HEK293 (cell line): ENCODE data around the gene AADAT.

Experiments
- CTCF ChIA-PET: fragments of 350-600 bp; formaldehyde crosslinking; extraction: SDS; loops from one replicate; lab custom pipeline; 2021; ENCODE audit warnings: antibody characterized with exemption; lab: Yijun Ruan, JAX
- POLR2A ChIA-PET: fragments of 300-600 bp; formaldehyde crosslinking; extraction: SDS; loops from one replicate; lab custom pipeline; 2020; ENCODE audit warnings: antibody characterized with exemption, inconsistent platforms; lab: Yijun Ruan, JAX
- H3K27ac ChIP-seq: fragments of 200-500 bp; sonication (Bioruptor generic); 2 replicates; pipeline ENCODE4 v1.5.1; 2014; ENCODE audit warnings: low read depth, low read length, control low read depth, inconsistent platforms; ENCODE audit errors: extremely low read depth
- H3K36me3 ChIP-seq, 2 experiments: fragments of 200-500 bp in 1 of 2; sonication (Bioruptor generic) in 1 of 2; 1 replicate in 1 of 2; 2 replicates in 1 of 2; pipeline ENCODE4 v1.5.1; 2014 to 2017; ENCODE audit warnings: inconsistent platforms in 2 of 2, low read length in 2 of 2; ENCODE audit not compliant: control insufficient read depth in 2 of 2, insufficient read depth in 1 of 2
- H3K4me1 ChIP-seq: fragments of 200-500 bp; sonication (Bioruptor generic); 2 replicates; pipeline ENCODE4 v1.5.1; 2014; ENCODE audit warnings: mild to moderate bottlenecking, low read length, inconsistent platforms; ENCODE audit not compliant: control insufficient read depth, insufficient read depth
- H3K4me3 ChIP-seq: 2 replicates; pipeline ENCODE4 v1.5.1; 2011; ENCODE audit warnings: low read depth, mild to moderate bottlenecking, control low read depth, low read length, moderate library complexity
- H3K9me3 ChIP-seq: fragments of 200-500 bp; sonication (Bioruptor generic); 2 replicates; pipeline ENCODE4 v1.5.1; 2014; ENCODE audit warnings: low read depth, low read length, inconsistent platforms; ENCODE audit not compliant: control insufficient read depth, insufficient read depth
- EGR2 ChIP-seq: fragments of 450-650 bp; formaldehyde crosslinking; IDR thresholded peaks from 2 replicates; pipeline ENCODE4 v1.5.1; 2016; ENCODE audit warnings: low read depth, missing biosample characterization, missing genetic modification characterization
- GLIS2 ChIP-seq: fragments of 450-650 bp; formaldehyde crosslinking; IDR thresholded peaks from 2 replicates; pipeline ENCODE4 v1.5.1; 2016; ENCODE audit warnings: missing biosample characterization, missing genetic modification characterization
- OSR2 ChIP-seq: fragments of 450-650 bp; formaldehyde crosslinking; IDR thresholded peaks from 2 replicates; pipeline ENCODE4 v1.5.1; 2016; ENCODE audit warnings: missing biosample characterization, missing genetic modification characterization
- PRDM1 ChIP-seq: fragments of 450-650 bp; formaldehyde crosslinking; IDR thresholded peaks from 2 replicates; pipeline ENCODE4; 2016; ENCODE audit warnings: missing biosample characterization, missing genetic modification characterization
- RBAK ChIP-seq: fragments of 450-650 bp; formaldehyde crosslinking; IDR thresholded peaks from 2 replicates; pipeline ENCODE4 v1.5.1; 2016; ENCODE audit warnings: missing biosample characterization, missing genetic modification characterization
- WT1 ChIP-seq: fragments of 450-650 bp; formaldehyde crosslinking; IDR thresholded peaks from 2 replicates; pipeline ENCODE4 v1.5.1; 2016; ENCODE audit warnings: missing biosample characterization, missing genetic modification characterization
- ZBTB7A ChIP-seq: fragments of 450-650 bp; formaldehyde crosslinking; IDR thresholded peaks from 2 replicates; pipeline ENCODE4 v1.5.1; 2016; ENCODE audit warnings: low read depth, missing biosample characterization, missing genetic modification characterization
- ZFHX2 ChIP-seq: fragments of 450-650 bp; formaldehyde crosslinking; conservative IDR thresholded peaks from 2 replicates; pipeline ENCODE4 v1.5.1; 2016; ENCODE audit warnings: missing biosample characterization, missing genetic modification characterization
- ZNF19 ChIP-seq: fragments of 450-650 bp; formaldehyde crosslinking; IDR thresholded peaks from 2 replicates; pipeline ENCODE4; 2016; ENCODE audit warnings: missing biosample characterization, missing genetic modification characterization, low read depth
- ZNF202 ChIP-seq: fragments of 450-650 bp; formaldehyde crosslinking; IDR thresholded peaks from 2 replicates; pipeline ENCODE4 v1.5.1; 2016; ENCODE audit warnings: missing biosample characterization, missing genetic modification characterization, borderline replicate concordance
- ZNF23 ChIP-seq: fragments of 450-650 bp; formaldehyde crosslinking; IDR thresholded peaks from 2 replicates; pipeline ENCODE4 v1.5.1; 2016; ENCODE audit warnings: missing biosample characterization, missing genetic modification characterization, borderline replicate concordance
- ZNF24 ChIP-seq: fragments of 450-650 bp; formaldehyde crosslinking; IDR thresholded peaks from 2 replicates; pipeline ENCODE4 v1.5.1; 2016; ENCODE audit warnings: missing biosample characterization, missing genetic modification characterization
- ZNF366 ChIP-seq: fragments of 450-650 bp; formaldehyde crosslinking; conservative IDR thresholded peaks from 2 replicates; pipeline ENCODE4 v1.5.1; 2016; ENCODE audit warnings: missing biosample characterization, missing genetic modification characterization
- ZNF514 ChIP-seq: fragments of 450-650 bp; formaldehyde crosslinking; IDR thresholded peaks from 2 replicates; pipeline ENCODE4 v1.5.1; 2016; ENCODE audit warnings: missing biosample characterization, missing genetic modification characterization
- ZNF654 ChIP-seq: fragments of 450-650 bp; formaldehyde crosslinking; IDR thresholded peaks from 2 replicates; pipeline ENCODE4 v1.5.1; 2016; ENCODE audit warnings: low read depth, missing biosample characterization, missing genetic modification characterization
- ZNF670 ChIP-seq: fragments of 450-650 bp; formaldehyde crosslinking; IDR thresholded peaks from 2 replicates; pipeline ENCODE4 v1.5.1; 2016; ENCODE audit warnings: missing biosample characterization, missing genetic modification characterization, low read depth
- ZNF677 ChIP-seq: fragments of 450-650 bp; IDR thresholded peaks from 2 replicates; pipeline ENCODE4 v1.5.0; 2018; ENCODE audit warnings: missing biosample characterization, mild to moderate bottlenecking, missing genetic modification characterization, moderate library complexity
- ZNF76 ChIP-seq: fragments of 450-650 bp; formaldehyde crosslinking; IDR thresholded peaks from 2 replicates; pipeline ENCODE4; 2016; ENCODE audit warnings: low read depth, missing biosample characterization, missing genetic modification characterization, borderline replicate concordance
- ZNF776 ChIP-seq: fragments of 450-650 bp; formaldehyde crosslinking; IDR thresholded peaks from 2 replicates; pipeline ENCODE4 v1.5.0; 2017; ENCODE audit warnings: missing biosample characterization, missing genetic modification characterization, borderline replicate concordance
- ZSCAN30 ChIP-seq: fragments of 450-650 bp; IDR thresholded peaks from 2 replicates; pipeline ENCODE4 v1.5.1; 2018; ENCODE audit warnings: missing biosample characterization, mild to moderate bottlenecking, missing genetic modification characterization, moderate library complexity
- TF ChIP-seq, protein P1 (sequence below): fragments of 450-650 bp; formaldehyde crosslinking; IDR thresholded peaks from 2 replicates; pipeline ENCODE4 v1.5.1; 2017; ENCODE audit warnings: missing biosample characterization, mild to moderate bottlenecking, missing genetic modification characterization, moderate library complexity
- TF ChIP-seq, protein P2 (sequence below): fragments of 450-650 bp; formaldehyde crosslinking; IDR thresholded peaks from 2 replicates; pipeline ENCODE4 v1.5.1; 2016; ENCODE audit warnings: missing biosample characterization, missing genetic modification characterization

AADAT gene

DNA sequence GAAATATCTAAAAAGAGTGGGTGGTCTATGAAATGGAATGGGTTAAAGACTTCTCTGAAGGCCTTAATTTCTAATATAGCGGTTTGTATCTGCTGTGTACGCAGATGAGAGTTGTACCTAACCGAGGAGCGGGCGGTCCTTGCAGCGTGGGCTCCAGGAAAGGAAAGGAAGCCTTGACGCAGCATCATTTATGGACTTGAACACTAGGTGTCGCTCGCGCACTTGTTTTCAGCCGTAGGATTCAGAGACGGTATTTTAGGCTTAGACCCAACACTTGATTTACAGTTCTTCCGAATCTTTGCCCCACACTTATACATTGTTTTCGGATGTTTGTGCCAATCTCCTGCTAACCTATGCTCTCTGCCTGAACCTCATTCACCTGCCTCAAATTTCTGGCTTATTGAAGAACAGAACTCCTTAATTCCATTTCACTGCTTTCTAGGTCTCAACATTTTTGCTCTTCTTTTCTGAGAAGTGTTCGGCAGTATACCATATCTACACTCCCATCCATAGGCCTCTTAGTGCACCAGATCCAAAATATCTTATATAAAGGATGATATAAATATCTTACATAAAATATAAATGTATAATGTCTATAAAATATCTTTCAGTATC lies 48.9 kb upstream of the AADAT start:
- no peaks in the 10 kb centered on the region for H3K9me3 ChIP-seq
- H3K4me3 ChIP-seq = no peak overlapping the region
- no peaks in the 10 kb centered on the region for H3K36me3 ChIP-seq
- H3K27ac ChIP-seq = no peak overlapping the region
- TF ChIP-seq ZNF670 (tag by site-specific recombination) (no peak), ZNF654 (tag by site-specific recombination) (peak; percentile 84)
- no peaks in the 10 kb centered on the region for H3K4me1 ChIP-seq
- CTCF ChIA-PET = interaction anchor here (0.6 to 3.0 kb wide), 8 partner anchors 14 to 712 kb away, joined by 3 to 25 read pairs (median 3); no protein-coding TSS in a partner anchor
- POLR2A ChIA-PET = no interaction called here

DNA sequence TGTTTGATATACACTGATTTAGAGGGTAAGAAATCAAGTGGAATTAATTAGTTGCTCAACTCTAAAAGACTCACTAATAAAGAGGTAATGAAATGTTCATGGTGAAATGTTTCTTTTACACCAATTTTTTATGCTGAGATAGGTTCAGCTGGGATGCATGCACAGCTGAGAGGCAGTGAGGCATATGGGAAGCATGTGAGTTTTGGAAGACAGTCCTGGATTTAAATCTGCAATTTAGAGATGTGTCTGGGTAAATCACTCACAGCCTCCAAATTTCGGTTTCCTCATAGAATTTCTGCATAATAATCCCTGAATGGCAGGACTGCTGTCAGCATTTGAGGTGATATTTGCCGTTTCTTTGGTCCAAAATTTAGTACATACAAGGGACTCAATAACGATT lies 48.2 kb upstream of the AADAT start:
- Histone ChIP-seq H3K27ac (no peak overlapping the region), H3K36me3 (no peaks in the 10 kb centered on the region), H3K4me1 (no peaks in the 10 kb centered on the region), H3K4me3 (no peak overlapping the region), H3K9me3 (no peaks in the 10 kb centered on the region)
- TF ChIP-seq ZNF23 (tag by site-specific recombination) (no peak), EGR2 (tag by site-specific recombination) (no peak), RBAK (tag by site-specific recombination) (no peak), ZNF677 (no peak), ZNF19 (tag by site-specific recombination) (no peak), ZNF654 (tag by site-specific recombination) (no peak), ZNF76 (tag by site-specific recombination) (no peak), ZNF366 (tag by site-specific recombination) (no peak), ZNF776 (tag by site-specific recombination) (no peak), ZNF514 (tag by site-specific recombination) (no peak), ZSCAN30 (tag by site-specific recombination) (no peak), ZNF24 (tag by site-specific recombination) (no peak), ZNF202 (tag by site-specific recombination) (no peak)
- ChIA-PET POLR2A (no interaction called here), CTCF (interaction anchor here (0.5 to 3.0 kb wide), 9 partner anchors 14 to 713 kb away, joined by 3 to 25 read pairs (median 3); no protein-coding TSS in a partner anchor)

DNA sequence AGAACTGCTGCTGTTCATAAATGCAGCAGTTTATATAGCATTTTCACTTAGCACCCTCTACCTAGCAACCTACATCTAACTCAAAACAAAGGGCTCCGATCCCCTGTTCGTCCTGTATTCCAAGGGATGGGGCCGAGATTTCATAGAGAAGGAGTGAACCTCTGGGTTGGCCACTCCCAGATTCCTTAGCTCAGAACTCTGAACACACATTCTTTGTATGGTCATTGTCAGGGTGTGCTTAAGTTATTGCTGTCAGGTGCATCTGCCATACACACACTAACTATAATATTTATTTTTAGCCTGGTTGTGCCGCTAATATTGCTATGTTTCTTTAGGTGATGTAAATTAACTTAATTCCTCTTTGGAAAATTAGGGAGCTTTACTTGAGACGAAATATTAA lies 47.7 kb upstream of the AADAT start:
- ChIA-PET CTCF (interaction anchor here (1.0 to 3.0 kb wide), 3 partner anchors 15 to 122 kb away, joined by 3 to 25 read pairs (median 6); no protein-coding TSS in a partner anchor), POLR2A (no interaction called here)
- Histone ChIP-seq H3K27ac (no peak overlapping the region), H3K9me3 (no peaks in the 10 kb centered on the region), H3K4me3 (no peak overlapping the region), H3K4me1 (no peaks in the 10 kb centered on the region), H3K36me3 (no peaks in the 10 kb centered on the region)
- no peak for TF ChIP-seq ZFHX2 (tag by site-specific recombination)
- TF ChIP-seq, protein P1, sequence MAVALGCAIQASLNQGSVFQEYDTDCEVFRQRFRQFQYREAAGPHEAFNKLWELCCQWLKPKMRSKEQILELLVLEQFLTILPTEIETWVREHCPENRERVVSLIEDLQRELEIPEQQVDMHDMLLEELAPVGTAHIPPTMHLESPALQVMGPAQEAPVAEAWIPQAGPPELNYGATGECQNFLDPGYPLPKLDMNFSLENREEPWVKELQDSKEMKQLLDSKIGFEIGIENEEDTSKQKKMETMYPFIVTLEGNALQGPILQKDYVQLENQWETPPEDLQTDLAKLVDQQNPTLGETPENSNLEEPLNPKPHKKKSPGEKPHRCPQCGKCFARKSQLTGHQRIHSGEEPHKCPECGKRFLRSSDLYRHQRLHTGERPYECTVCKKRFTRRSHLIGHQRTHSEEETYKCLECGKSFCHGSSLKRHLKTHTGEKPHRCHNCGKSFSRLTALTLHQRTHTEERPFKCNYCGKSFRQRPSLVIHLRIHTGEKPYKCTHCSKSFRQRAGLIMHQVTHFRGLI (tag by site-specific recombination) = no peak
- no peak for TF ChIP-seq OSR2 (tag by site-specific recombination)
- TF ChIP-seq, protein P2, sequence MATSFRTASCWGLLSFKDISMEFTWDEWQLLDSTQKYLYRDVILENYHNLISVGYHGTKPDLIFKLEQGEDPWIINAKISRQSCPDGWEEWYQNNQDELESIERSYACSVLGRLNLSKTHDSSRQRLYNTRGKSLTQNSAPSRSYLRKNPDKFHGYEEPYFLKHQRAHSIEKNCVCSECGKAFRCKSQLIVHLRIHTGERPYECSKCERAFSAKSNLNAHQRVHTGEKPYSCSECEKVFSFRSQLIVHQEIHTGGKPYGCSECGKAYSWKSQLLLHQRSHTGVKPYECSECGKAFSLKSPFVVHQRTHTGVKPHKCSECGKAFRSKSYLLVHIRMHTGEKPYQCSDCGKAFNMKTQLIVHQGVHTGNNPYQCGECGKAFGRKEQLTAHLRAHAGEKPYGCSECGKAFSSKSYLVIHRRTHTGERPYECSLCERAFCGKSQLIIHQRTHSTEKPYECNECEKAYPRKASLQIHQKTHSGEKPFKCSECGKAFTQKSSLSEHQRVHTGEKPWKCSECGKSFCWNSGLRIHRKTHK (tag by site-specific recombination) = no peak
- no peak for TF ChIP-seq GLIS2 (tag by site-specific recombination)
- no peak for TF ChIP-seq PRDM1 (tag by site-specific recombination)
- TF ChIP-seq WT1 (tag by site-specific recombination) = no peak
- TF ChIP-seq ZBTB7A (tag by site-specific recombination) = no peak
